Vagina (tissue), 2 donors: ENCODE results near the gene WDR81.

Experiments
- POLR2A ChIP-seq, 2 donors: fragments of 450-650 bp; IDR thresholded peaks; one replicate each; pipeline ENCODE4 v1.6.1; 2017; ENCODE audit warnings: antibody characterized with exemption in 2 of 2, mild to moderate bottlenecking in 2 of 2, moderate library complexity in 2 of 2
- POLR2AphosphoS5 ChIP-seq, 2 donors: sonication (generic); formaldehyde crosslinking; IDR thresholded peaks; one replicate each; pipeline ENCODE4 v1.9.0; 2017; ENCODE audit warnings: antibody characterized with exemption in 2 of 2, mild to moderate bottlenecking in 2 of 2, low read depth in 1 of 2; ENCODE audit not compliant: insufficient read depth in 1 of 2
- TF ChIP-seq, protein P1 (sequence below), 3 experiments: fragments of 450-650 bp in 2 of 3; fragments of 200-600 bp in 1 of 3; sonication (generic) in 1 of 3; IDR thresholded peaks; one replicate each; pipeline ENCODE4 v1.5.1; 2017 to 2019; ENCODE audit warnings: antibody characterized with exemption in 3 of 3, mild to moderate bottlenecking in 2 of 3, moderate library complexity in 2 of 3

DNA sequence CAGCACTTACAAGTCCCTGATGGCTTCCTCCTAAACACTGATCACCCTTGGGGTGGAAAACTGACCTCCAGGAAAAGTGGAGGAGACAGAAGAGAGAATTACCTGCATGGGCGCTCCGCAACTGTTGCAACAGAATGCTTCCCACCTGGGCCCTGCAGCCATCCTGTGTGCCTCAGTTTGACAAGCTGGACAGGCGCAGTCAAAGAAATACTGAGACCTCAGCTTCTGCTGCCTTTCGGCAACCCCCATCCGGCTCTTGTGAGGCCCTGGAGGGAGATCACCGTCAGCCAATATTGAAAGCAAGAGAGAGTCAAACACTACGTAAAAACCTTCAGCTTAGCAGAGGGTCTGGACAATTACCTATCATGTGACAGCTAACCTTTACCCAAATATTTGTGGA lies 62.2 kb downstream of the WDR81 start:
- TF ChIP-seq, protein P1, sequence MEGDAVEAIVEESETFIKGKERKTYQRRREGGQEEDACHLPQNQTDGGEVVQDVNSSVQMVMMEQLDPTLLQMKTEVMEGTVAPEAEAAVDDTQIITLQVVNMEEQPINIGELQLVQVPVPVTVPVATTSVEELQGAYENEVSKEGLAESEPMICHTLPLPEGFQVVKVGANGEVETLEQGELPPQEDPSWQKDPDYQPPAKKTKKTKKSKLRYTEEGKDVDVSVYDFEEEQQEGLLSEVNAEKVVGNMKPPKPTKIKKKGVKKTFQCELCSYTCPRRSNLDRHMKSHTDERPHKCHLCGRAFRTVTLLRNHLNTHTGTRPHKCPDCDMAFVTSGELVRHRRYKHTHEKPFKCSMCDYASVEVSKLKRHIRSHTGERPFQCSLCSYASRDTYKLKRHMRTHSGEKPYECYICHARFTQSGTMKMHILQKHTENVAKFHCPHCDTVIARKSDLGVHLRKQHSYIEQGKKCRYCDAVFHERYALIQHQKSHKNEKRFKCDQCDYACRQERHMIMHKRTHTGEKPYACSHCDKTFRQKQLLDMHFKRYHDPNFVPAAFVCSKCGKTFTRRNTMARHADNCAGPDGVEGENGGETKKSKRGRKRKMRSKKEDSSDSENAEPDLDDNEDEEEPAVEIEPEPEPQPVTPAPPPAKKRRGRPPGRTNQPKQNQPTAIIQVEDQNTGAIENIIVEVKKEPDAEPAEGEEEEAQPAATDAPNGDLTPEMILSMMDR (IDR thresholded peaks at IDR 0.05), result no peak
- no peak for TF ChIP-seq POLR2A (IDR thresholded peaks at IDR 0.05)
- no peak for TF ChIP-seq POLR2AphosphoS5 (IDR thresholded peaks at IDR 0.05; ENCODE audit: insufficient read depth in 1 of 2, low read depth in 1 of 2)
